Loucy (cell line): Measurements from ENCODE around the gene MAPK1.

ENCODE experiments used
- H2AFZ ChIP-seq: fragments of 200-600 bp; sonication (generic); 2 replicates; pipeline ENCODE4 v1.6.0; 2016; ENCODE audit warnings: antibody characterized with exemption, mild to moderate bottlenecking, low read length, moderate library complexity
- H3F3A ChIP-seq: fragments of 200-600 bp; 2 replicates; pipeline ENCODE4 v1.6.0; 2016; ENCODE audit warnings: antibody characterized with exemption, low read depth, mild to moderate bottlenecking
- H3K27me3 ChIP-seq: fragments of 200-600 bp; sonication (generic); 2 replicates; pipeline ENCODE4 v1.6.1; 2014; ENCODE audit warnings: low read length, mild to moderate bottlenecking; ENCODE audit not compliant: insufficient read depth, poor library complexity, severe bottlenecking
- H3K36me3 ChIP-seq: fragments of 200-600 bp; sonication (generic); 2 replicates; pipeline ENCODE4 v1.6.1; 2016; ENCODE audit warnings: low read length; ENCODE audit not compliant: insufficient read depth
- H3K4me1 ChIP-seq: fragments of 200-600 bp; sonication (generic); 2 replicates; pipeline ENCODE4 v1.5.1; 2014; ENCODE audit warnings: low read length, mild to moderate bottlenecking; ENCODE audit not compliant: insufficient read depth, poor library complexity, severe bottlenecking
- H3K4me2 ChIP-seq: fragments of 200-600 bp; sonication (generic); 2 replicates; pipeline ENCODE4 v1.6.0; 2014; ENCODE audit warnings: antibody characterized with exemption, low read length, low read depth, mild to moderate bottlenecking; ENCODE audit not compliant: poor library complexity, severe bottlenecking
- H3K4me3 ChIP-seq: fragments of 200-600 bp; sonication (generic); 2 replicates; pipeline ENCODE4 v1.5.1; 2014; ENCODE audit warnings: low read length, mild to moderate bottlenecking, mixed read lengths; ENCODE audit not compliant: poor library complexity, severe bottlenecking
- H3K79me2 ChIP-seq: fragments of 200-600 bp; sonication (generic); 2 replicates; pipeline ENCODE4 v1.6.1; 2014; ENCODE audit warnings: low read length; ENCODE audit not compliant: insufficient read depth
- H3K9ac ChIP-seq: fragments of 200-600 bp; sonication (generic); 2 replicates; pipeline ENCODE4 v1.6.0; 2014; ENCODE audit warnings: mild to moderate bottlenecking, low read depth, low read length, moderate library complexity; ENCODE audit not compliant: poor library complexity, severe bottlenecking
- H3K9me2 ChIP-seq: fragments of 200-600 bp; sonication (generic); replicated peaks from 2 replicates; pipeline ENCODE4 v1.6.1; 2016; ENCODE audit warnings: low read depth, low read length, mixed read lengths
- H3K9me3 ChIP-seq: fragments of 200-600 bp; sonication (generic); 2 replicates; pipeline ENCODE4 v1.6.1; 2014; ENCODE audit warnings: mild to moderate bottlenecking, antibody characterized with exemption, low read length, low read depth; ENCODE audit not compliant: insufficient read depth
- H4K20me1 ChIP-seq: fragments of 200-600 bp; sonication (generic); 2 replicates; pipeline ENCODE4 v1.6.0; 2014; ENCODE audit warnings: antibody characterized with exemption, low read length, mild to moderate bottlenecking; ENCODE audit not compliant: insufficient read depth, poor library complexity, severe bottlenecking
- EZH2phosphoT487 ChIP-seq: fragments of 200-600 bp; IDR thresholded peaks from 2 replicates; pipeline ENCODE4 v1.6.1; 2018; ENCODE audit warnings: antibody characterized with exemption, mild to moderate bottlenecking, moderate library complexity, borderline replicate concordance
- TF ChIP-seq, protein P1 (sequence below): fragments of 200-600 bp; sonication (generic); conservative IDR thresholded peaks from 2 replicates; pipeline ENCODE4 v1.5.1; 2014; ENCODE audit warnings: mild to moderate bottlenecking, antibody characterized with exemption, low read length

Gene MAPK1

DNA sequence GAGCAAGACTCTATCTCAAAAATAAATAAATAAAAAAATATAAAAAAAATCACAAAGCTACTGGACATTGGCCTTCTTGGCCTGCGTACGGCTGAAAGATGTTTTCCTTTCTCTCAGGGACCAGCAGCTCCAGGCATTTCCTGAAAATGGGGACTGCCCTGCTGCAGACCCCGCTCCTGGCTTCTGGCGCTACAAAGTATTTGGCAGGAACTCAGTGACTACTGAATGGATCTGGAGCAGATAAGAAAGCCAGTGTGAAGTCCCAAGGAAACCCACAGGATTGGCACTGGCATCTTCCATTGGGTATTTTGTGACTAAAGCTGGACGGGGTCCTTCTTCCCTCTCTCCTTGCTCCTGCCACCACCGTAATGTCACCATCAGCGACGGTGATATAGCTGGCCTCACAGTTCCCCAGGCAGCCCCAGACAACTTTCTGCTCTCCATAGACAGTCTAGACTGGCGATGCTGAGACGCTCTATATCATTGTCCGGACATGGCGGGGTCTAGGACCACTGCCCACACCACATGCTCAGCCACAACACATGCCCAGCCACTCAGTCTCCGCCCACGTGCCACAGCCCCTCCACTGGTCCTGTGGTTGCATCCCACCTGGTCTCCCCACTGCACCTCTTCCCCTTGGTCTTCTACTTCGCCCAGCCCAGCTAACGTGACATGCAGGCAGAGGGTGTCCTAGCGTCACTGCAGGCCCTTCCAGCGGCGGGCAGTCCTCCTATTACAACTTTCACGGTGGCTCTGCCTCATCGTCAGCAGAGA is 109.2 kb downstream of the MAPK1 start:
- no peak overlapping the region for H3K9ac ChIP-seq
- H3K27me3 ChIP-seq: no peaks in the 10 kb centered on the region
- H3K36me3 ChIP-seq: peaks cover 29% of the 10 kb centered on the region; the same call in 1 of the 2 replicates
- no peaks in the 10 kb centered on the region for H3K9me2 ChIP-seq
- H3K9me3 ChIP-seq: no peaks in the 10 kb centered on the region
- H4K20me1 ChIP-seq: no peaks in the 10 kb centered on the region
- TF ChIP-seq, protein P1, sequence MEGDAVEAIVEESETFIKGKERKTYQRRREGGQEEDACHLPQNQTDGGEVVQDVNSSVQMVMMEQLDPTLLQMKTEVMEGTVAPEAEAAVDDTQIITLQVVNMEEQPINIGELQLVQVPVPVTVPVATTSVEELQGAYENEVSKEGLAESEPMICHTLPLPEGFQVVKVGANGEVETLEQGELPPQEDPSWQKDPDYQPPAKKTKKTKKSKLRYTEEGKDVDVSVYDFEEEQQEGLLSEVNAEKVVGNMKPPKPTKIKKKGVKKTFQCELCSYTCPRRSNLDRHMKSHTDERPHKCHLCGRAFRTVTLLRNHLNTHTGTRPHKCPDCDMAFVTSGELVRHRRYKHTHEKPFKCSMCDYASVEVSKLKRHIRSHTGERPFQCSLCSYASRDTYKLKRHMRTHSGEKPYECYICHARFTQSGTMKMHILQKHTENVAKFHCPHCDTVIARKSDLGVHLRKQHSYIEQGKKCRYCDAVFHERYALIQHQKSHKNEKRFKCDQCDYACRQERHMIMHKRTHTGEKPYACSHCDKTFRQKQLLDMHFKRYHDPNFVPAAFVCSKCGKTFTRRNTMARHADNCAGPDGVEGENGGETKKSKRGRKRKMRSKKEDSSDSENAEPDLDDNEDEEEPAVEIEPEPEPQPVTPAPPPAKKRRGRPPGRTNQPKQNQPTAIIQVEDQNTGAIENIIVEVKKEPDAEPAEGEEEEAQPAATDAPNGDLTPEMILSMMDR: no peak
- no peak for TF ChIP-seq EZH2phosphoT487
- H3K4me2 ChIP-seq: no peak overlapping the region
- no peak overlapping the region for H2AFZ ChIP-seq
- no peaks in the 10 kb centered on the region for H3F3A ChIP-seq
- no peaks in the 10 kb centered on the region for H3K4me1 ChIP-seq
- H3K79me2 ChIP-seq: no peaks in the 10 kb centered on the region
- H3K4me3 ChIP-seq: no peak overlapping the region

DNA sequence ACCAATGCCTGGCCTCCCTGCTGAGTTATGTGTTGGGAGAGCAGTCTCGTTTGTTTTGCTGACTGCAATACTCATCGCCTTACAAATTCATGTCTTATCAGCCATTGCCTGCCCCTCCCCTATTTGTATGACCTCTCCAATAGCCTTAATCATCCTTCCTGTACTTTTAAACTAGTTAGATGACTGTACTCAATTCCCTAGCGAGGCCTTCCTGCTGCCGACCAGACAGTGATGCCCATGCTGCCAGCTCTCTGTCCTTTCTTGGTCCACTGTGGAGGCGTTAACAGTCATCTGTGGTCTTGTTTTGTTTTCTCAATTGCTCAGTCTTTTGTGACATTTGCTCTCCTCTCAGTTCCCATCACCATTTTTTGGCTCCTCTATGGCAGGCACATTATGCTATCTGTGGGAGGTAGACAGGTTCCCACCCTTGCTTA is 111.6 kb downstream of the MAPK1 start:
- Histone ChIP-seq H3K4me3 (no peak overlapping the region), H3K9me3 (no peaks in the 10 kb centered on the region), H3K9ac (no peak overlapping the region), H3K4me1 (no peaks in the 10 kb centered on the region), H3K36me3 (peaks cover 12% of the 10 kb centered on the region; the same call in 1 of the 2 replicates), H4K20me1 (no peaks in the 10 kb centered on the region), H3K4me2 (no peak overlapping the region), H2AFZ (no peak overlapping the region), H3K9me2 (no peaks in the 10 kb centered on the region), H3K27me3 (no peaks in the 10 kb centered on the region), H3F3A (no peaks in the 10 kb centered on the region), H3K79me2 (no peaks in the 10 kb centered on the region)
- no peak for TF ChIP-seq EZH2phosphoT487
- TF ChIP-seq, protein P1: no peak

DNA sequence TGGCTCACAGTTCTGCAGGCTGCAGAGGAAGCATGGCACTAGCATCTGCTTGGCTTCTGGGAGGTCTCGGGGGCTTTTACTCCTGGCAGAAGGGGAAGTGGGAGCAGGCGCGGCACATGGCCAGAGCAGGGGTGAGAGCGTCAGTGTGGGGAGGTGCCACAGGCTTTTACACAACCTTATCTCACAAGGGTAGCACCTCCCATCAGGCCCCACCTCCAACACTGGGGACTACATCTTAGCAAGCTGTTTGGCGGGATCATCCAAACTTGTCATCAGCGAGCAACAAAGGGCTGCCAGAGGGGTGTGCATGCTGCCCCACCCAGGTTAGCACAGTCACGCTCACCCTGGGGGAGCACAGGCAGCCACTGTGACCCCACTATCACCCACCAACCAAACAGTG is 112.9 kb downstream of the MAPK1 start:
- no peaks in the 10 kb centered on the region for H3F3A ChIP-seq
- no peaks in the 10 kb centered on the region for H3K4me1 ChIP-seq
- H3K9me2 ChIP-seq: no peaks in the 10 kb centered on the region
- no peak overlapping the region for H2AFZ ChIP-seq
- H3K79me2 ChIP-seq: no peaks in the 10 kb centered on the region
- no peaks in the 10 kb centered on the region for H3K27me3 ChIP-seq
- H4K20me1 ChIP-seq: no peaks in the 10 kb centered on the region
- no peaks in the 10 kb centered on the region for H3K9me3 ChIP-seq
- H3K4me2 ChIP-seq: no peak overlapping the region
- TF ChIP-seq EZH2phosphoT487: no peak
- TF ChIP-seq, protein P1: no peak
- no peak overlapping the region for H3K9ac ChIP-seq
- H3K36me3 ChIP-seq: peaks cover 12% of the 10 kb centered on the region; the same call in 1 of the 2 replicates
- no peak overlapping the region for H3K4me3 ChIP-seq
